ENCODE results near the gene AMFR. TPM values are rescaled to one million over a fixed set of nuclear protein-coding genes. Genes with fewer than 3 reads are reported as not detected.

AMFR gene
- total and polyA plus RNA-seq, 10 of the 15 experiments (the other 5 are each of a cell fraction or from before 2014, with no cell fraction given): 8.2 to 67.6 (median 28.1) TPM

- Histone ChIP-seq H3K4me3 (no peak overlapping the region), H3K36me3 (ENCODE audit: control insufficient read depth in 2 of 2, insufficient read depth in 2 of 2, low read length in 1 of 2) (peaks cover 18 to 33% of the 10 kb centered on the region in 2 experiments), H3K4me2 (ENCODE audit: control insufficient read depth, insufficient read depth) (no peak overlapping the region), H4K20me1 (ENCODE audit: control insufficient read depth, insufficient read depth) (no peaks in the 10 kb centered on the region), H2AFZ (ENCODE audit: control insufficient read depth, low read depth, low read length) (no peak overlapping the region), H3K9ac (ENCODE audit: control insufficient read depth, insufficient read depth, low read length) (no peak overlapping the region), H3K27ac (ENCODE audit: control insufficient read depth, insufficient read depth) (no peak overlapping the region), H3K4me1 (ENCODE audit: control insufficient read depth, insufficient read depth, low read length) (no peaks in the 10 kb centered on the region), H3K79me2 (ENCODE audit: control insufficient read depth, insufficient read depth, low read length) (no peaks in the 10 kb centered on the region), H3K9me3 (replicated peaks; ENCODE audit: control insufficient read depth, insufficient read depth, low read length) (no peaks in the 10 kb centered on the region), H3K27me3 (replicated peaks in 1 of 2; ENCODE audit: control insufficient read depth in 2 of 2, insufficient read depth in 2 of 2, low read length in 1 of 2) (no peaks in the 10 kb centered on the region)
- no peak for FAIRE-seq
- intact Hi-C loops (cut with micrococcal nuclease; ENCODE audit: unreplicated experiment) (no loop called here), in situ Hi-C loops (cut with MboI) (no loop called here)
- RAD21 ChIA-PET (ENCODE audit: unreplicated experiment): no interaction called here
- SMC1A ChIA-PET (ENCODE audit: uncharacterized antibody, unreplicated experiment): no interaction called here
- CTCF ChIA-PET: interaction anchor here (1.0 to 7.1 kb wide), 2 partner anchors 14 to 52 kb away, joined by 3 to 32 read pairs; no protein-coding TSS in a partner anchor
- ATAC-seq: no peak
- 91% methylated on average over 2 of the region's 2 CpGs for WGBS (ENCODE audit: insufficient coverage, insufficient replicate concordance, low lambda C conversion rate, missing lambda C conversion rate)
- no peak for TF ChIP-seq E4F1 (IDR thresholded peaks at IDR 0.05; ENCODE audit: borderline replicate concordance, partially characterized antibody)
- no peak for TF ChIP-seq SIN3A (IDR thresholded peaks at IDR 0.05; ENCODE audit: low read depth, low read length)
- TF ChIP-seq MYC (IDR thresholded peaks at IDR 0.05; ENCODE audit: insufficient read depth, insufficient read length, insufficient replicate concordance, low read length, severe bottlenecking): no peak
- no peak for TF ChIP-seq EZH2 (IDR thresholded peaks at IDR 0.05; ENCODE audit: borderline replicate concordance, control insufficient read depth, low read depth, low read length)
- no peak for DNase-seq (ENCODE audit: low read depth, low spot score)
- POLR2A ChIA-PET: no interaction called here
- BruUV-seq (replicated peaks): no TSS peak
These were observed 55.0 kb downstream of the AMFR start for GRCh38 chr16:56370185-56370874.

All from GM12878 (cell line).